HG03565 (cell line): ENCODE results near the gene HCK.

ENCODE experiments used
- ATAC-seq: cut with Tn5 transposase; IDR thresholded peaks from one replicate; pipeline ENCODE4 v1.9.1; 2021; ENCODE audit warnings: mild to moderate bottlenecking, moderate library complexity; ENCODE audit not compliant: unreplicated experiment

HCK gene

GRCh38 chr20:32124916-32125454 is 72.9 kb downstream of the HCK start:
- ATAC-seq, result no peak

- no peak for ATAC-seq
Observed at GRCh38 chr20:32125506-32125905, 73.5 kb downstream of the HCK start.

- no peak for ATAC-seq
Observed at GRCh38 chr20:32126919-32127318, 74.9 kb downstream of the HCK start.

DNA sequence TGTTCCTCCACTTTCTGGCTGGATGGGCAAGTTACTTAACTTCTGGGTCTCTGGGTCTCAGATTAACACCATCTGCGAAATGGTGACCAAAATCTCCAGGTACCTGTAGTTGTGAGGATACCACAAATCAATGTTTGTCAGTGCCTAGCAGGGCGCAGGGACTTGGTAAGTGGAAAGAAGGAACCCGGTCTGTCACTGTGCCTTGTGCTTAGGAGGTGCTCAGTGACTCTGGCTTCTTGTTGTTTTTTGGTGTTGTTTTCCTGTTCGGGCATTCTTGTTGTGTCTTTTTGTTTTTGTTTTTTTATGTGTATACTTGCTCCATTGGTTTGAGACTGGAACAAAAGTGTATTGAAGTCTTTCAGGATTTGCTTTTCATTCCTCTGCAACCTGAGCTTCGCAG is 75.3 kb downstream of the HCK start:
- ATAC-seq, result no peak

GRCh38 chr20:32128167-32128566 is 76.1 kb downstream of the HCK start:
- ATAC-seq, result no peak

DNA sequence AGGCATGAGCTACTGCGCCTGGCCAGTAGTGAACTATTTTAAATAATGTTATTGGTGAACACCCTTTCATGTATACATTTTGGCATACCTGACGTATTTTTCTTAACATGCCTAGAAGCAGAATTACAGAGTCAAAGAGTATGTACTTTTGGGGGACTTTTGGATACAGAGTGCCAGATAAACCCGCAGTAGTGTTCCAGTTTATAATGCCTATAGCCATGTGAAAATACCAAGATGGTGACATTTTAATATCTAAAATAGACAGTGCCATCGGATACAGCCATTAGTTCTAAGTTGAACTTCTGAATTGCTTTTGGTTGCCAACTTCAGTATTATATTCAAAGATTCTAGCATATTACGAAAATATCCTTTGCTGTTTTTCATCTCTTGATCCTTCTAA is 77.8 kb downstream of the HCK start:
- ATAC-seq, result no peak

GRCh38 chr20:32130352-32130751 is 78.3 kb downstream of the HCK start:
- no peak for ATAC-seq

GRCh38 chr20:32130965-32131364 is 78.9 kb downstream of the HCK start:
- no peak for ATAC-seq

DNA sequence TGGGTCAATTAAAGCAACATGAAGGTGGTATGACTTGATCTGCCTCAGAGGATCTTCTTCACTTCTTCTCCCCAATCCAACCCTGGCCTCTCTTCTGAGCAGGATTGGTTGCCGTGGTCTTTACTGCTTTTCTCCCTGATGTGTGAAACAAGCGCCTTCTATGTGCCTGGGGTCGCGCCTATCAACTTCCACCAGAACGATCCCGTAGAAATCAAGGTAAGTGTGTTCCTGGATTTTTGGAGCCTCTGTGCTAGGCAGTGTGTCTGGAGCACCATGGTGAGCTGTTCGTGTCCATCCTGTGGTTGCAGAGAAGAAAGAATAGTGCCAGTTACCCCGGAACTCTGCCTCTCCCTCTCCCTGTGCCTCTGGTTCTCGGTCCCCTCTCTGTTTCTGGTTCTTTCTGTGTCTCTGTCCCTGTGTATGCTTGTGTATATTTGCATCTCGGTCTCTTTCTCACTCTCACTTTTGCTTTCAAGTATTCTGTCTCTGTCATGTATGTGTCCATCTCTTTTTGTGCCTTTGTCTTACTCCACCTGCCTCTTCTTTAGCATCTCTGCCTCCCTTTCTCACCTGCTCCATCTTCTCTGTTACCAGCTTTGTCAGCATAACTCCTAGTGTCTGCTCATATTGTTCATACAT is 81.0 kb downstream of the HCK start:
- peak; percentile 92 for ATAC-seq

DNA sequence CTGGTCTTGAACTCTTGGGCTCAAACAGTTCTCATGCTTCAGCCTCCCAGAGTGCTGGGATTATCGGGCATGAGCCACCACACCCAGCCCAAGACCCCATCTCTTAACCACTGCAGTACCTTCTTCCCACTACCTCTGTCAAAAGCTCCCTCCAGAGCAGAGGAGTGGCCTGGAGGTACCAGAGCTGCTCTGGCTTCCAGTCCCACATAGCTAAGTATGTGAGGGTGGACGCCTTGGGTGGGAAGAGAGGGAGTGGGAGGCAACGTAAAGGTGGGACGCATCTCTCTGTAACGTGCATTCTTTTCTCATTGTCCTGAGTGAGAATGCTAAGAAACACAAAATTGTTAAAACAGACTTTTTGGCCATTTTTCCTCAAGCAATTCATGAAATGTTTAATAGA is 82.0 kb downstream of the HCK start:
- no peak for ATAC-seq

- ATAC-seq, result no peak
Observed at GRCh38 chr20:32135983-32136515, 84.0 kb downstream of the HCK start.

DNA sequence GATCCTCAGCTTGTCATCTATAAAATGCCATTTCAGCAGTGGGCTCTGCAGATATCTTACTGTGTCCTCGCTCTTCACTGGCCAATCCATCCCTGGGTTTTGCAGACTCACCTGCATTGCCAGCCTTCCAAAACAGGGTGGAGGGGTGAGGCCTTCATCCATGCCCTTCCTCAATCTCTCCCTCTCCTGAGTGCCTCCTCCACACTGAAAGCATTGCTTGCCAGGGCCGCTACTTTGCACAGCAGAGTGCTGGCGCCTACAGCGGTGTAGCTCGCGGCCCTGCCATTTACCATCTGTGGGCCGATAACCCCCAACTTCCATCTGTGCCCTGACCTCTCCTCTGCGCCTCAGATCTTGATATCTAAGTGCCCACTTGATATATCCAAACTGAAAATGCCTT is 86.9 kb downstream of the HCK start:
- no peak for ATAC-seq

DNA sequence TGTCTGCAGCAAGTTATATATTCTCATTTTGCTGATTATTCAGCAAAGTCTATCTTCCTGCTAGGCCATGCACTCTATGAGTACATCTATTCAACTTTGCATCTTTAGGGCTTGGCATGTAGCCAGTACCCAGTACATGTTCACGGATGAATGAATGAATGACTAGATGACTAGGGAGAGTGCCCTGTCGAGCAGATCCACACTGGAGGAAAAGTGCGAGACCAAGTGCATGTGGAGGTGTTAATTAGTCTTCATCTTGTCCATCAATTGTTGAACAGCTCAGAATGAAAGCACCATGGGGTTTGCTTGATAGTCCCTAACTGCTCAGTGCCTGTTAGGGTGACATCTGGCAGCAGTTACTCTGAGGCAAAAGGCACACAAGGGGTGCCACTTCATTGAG is 87.9 kb downstream of the HCK start:
- ATAC-seq, result no peak

DNA sequence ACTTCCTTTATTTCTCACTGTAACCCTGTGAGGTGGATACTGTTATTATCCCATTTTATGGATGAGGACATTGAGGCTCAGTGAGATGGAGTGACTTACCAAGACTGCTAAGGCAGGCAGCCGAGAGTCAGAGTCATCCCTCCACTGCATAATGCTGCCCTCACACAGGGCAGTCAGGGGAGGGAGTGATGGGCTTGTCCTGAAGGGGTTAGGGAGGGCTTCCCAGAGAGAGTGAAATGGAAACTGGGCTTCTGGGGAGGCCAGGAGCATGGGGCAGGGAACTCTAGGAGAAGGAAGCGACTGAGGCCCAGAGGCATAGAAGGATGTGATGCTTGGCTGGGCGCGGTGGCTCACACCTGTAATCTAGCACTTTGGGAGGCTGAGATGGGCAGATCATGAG is 88.6 kb downstream of the HCK start:
- ATAC-seq, result no peak

DNA sequence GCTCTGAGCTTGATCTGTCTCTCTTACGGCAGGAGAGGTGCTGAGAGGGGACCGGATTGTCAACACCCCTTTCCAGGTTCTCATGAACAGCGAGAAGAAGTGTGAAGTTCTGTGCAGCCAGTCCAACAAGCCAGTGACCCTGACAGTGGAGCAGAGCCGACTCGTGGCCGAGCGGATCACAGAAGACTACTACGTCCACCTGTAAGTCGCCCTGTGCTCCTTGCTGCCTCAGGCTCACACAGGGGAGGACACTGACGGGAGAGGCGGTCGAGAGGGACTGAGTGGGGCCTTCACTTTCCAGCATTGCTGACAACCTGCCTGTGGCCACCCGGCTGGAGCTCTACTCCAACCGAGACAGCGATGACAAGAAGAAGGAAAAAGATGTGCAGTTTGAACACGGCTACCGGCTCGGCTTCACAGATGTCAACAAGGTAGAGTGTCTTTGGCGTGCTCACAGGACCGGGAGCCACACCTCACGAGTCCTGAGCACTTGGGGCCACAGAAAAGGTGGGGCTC is 89.5 kb downstream of the HCK start:
- ATAC-seq, result no peak

DNA sequence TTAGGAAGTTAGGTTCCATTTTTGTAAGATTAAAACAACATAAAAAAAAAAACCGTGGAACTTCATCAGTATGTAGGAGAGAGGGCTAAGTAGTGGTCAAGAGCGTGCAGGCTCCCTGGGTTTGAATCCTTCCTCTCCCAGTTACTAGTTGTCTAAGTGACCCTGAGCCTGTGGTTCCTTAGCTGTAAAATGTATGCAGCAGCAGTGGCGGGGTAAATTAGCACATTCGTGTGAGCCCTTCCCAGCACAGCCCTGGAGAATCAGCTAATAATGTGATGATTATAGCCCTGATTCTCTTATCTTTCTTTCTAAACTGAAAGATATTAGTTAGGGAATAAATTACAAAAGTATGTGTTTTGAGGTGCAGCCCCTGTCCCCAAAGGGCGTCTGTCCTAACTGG is 90.0 kb downstream of the HCK start:
- no peak for ATAC-seq

DNA sequence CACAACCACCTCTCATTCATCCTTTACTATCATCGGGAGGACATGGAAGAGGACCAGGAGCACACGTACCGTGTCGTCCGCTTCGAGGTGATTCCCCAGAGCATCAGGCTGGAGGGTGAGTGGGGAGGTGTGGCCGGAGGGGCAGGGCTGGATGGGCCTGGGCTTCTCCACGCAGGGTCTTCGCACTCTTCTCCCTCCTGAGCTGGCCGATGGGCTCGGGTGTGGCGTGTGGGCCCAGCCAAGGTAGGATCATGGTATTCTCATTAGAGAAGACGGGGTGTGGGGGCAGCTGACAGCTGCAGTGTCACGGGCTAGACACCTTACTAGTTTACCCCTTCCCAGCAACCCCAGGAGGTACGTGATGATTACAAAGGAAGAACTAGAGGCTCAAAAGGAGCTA is 90.9 kb downstream of the HCK start:
- no peak for ATAC-seq

DNA sequence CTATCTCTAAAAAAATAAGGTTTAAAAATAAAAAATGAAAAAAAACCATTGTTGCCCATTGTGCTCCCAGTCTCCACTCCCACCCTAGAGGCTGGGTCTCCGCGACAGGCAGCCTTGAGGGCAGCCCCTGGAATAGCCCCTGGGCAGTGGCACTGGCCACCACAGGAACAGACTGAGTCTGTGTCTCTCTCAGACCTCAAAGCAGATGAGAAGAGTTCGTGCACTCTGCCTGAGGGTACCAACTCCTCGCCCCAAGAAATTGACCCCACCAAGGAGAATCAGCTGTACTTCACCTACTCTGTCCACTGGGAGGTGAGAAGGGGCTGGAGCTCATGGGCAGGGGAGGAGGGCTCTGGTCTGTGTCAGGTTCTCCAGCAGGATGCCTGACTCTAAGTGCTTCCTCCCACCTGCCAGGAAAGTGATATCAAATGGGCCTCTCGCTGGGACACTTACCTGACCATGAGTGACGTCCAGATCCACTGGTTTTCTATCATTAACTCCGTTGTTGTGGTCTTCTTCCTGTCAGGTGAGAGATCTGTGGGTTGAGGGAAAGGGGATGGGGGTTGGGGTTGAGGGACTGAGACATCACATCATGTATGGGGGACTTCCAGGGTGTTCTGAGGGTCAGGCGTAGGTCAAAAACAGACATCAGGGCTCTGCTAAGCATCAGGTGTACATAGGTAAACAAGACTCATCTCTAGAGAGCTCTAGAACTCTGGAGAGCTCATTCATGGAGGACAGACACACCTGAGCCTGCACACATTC is 93.0 kb downstream of the HCK start:
- no peak for ATAC-seq

DNA sequence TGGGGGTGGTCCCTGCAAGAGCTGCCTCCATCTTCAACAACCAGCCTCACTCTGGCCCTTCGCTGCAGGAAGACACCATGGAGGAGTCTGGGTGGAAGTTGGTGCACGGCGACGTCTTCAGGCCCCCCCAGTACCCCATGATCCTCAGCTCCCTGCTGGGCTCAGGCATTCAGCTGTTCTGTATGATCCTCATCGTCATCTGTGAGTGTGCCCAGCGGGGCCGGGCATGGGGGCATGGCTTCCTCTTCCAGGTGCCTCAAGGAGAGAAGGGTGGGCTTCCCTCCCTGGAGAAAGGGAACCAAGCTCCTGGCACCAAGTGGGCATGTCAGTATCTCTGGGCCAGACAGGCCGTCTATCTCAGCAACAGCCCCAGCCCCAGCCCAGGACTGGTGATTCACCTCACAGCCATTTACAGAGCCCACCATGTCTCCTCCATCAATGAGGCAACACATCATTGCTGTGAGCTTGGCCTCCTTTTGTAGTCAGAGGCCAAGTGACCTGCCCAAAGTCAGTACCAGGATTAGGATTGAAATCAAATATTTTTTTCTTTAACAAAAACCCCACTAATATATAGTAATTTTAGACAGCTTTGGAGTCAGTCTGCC is 97.6 kb downstream of the HCK start:
- no peak for ATAC-seq

DNA sequence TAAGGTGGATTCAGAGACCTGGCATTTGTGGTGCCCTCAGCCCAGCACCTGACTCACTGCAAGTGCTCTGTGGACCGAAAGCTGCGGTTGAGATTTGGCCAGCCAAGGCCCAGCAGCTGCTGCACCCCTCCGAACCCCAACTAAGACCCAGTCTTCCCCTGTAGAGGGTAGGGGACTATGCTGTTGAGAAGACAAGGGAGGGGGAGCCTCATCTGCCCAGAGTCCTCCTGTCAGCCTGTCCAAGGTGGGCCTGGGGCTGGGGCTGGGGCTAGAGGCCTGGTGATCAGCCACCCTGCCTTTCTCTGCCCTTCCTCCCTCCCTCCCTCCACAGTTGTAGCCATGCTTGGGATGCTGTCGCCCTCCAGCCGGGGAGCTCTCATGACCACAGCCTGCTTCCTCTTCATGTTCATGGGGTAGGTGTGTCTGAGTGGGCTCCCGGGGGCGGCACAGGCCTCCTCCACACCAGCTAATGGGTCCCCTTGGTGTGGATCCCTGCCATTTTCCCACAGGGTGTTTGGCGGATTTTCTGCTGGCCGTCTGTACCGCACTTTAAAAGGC is 98.3 kb downstream of the HCK start:
- no peak for ATAC-seq
